ENCODE results near the gene GRM1.

DNA sequence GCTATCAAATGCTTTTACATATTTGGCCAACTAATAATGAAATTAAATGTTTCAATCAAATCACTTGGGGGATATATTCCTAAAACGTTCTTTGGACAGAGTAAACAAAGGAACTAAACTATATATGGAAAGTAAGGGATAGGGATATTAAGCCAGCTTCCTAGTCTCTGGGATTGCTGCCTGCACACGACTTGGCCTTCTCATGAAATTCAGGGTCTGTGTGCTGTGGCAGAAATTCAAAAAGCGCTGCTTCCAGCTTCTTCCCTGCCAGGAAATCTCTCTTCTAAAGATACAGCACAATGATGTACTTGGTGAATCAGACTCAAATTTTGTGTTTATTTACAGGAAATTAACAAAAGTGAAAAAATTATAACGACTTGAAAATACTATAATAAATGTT, 308.5 kb downstream of the GRM1 start:
- TF ChIP-seq, protein P1, sequence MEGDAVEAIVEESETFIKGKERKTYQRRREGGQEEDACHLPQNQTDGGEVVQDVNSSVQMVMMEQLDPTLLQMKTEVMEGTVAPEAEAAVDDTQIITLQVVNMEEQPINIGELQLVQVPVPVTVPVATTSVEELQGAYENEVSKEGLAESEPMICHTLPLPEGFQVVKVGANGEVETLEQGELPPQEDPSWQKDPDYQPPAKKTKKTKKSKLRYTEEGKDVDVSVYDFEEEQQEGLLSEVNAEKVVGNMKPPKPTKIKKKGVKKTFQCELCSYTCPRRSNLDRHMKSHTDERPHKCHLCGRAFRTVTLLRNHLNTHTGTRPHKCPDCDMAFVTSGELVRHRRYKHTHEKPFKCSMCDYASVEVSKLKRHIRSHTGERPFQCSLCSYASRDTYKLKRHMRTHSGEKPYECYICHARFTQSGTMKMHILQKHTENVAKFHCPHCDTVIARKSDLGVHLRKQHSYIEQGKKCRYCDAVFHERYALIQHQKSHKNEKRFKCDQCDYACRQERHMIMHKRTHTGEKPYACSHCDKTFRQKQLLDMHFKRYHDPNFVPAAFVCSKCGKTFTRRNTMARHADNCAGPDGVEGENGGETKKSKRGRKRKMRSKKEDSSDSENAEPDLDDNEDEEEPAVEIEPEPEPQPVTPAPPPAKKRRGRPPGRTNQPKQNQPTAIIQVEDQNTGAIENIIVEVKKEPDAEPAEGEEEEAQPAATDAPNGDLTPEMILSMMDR (conservative IDR thresholded peaks at IDR 0.05 in 1 of 2, IDR thresholded peaks at IDR 0.05 in 1 of 2; ENCODE audit: low read depth in 1 of 2, low read length in 2 of 2): no peak
- no peak for TF ChIP-seq EZH2 (IDR thresholded peaks at IDR 0.05; ENCODE audit: low read length, missing control alignments)
